ENCODE data around the gene COG7. TPM values are rescaled to one million over a fixed set of nuclear protein-coding genes. Genes with fewer than 3 reads are reported as not detected.
A peak's percentile ranks its signal among the peaks of the same experiment; 100 is the strongest.
"Not testable (repeated sequence)": the region's sequence is repeated elsewhere in the genome, so short reads cannot be mapped to it uniquely, and the experiment has no call there.

COG7 gene
- total RNA-seq, 1 donor from 2014 or later, result 24.7 TPM

- DNase-seq, result no peak
Observed at GRCh38 chr16:23469814-23470213, 16.8 kb upstream of the COG7 start.

- DNase-seq, result no peak
Observed at GRCh38 chr16:23466162-23466885, 13.3 kb upstream of the COG7 start.

- DNase-seq, result no peak
Observed at GRCh38 chr16:23465179-23465578, 12.2 kb upstream of the COG7 start.

- no peak for DNase-seq
Observed at GRCh38 chr16:23464196-23464595, 11.2 kb upstream of the COG7 start.

GRCh38 chr16:23462994-23463393, 10.0 kb upstream of the COG7 start:
- peak; percentile 67 for DNase-seq

GRCh38 chr16:23453338-23454052, 506 bp upstream of the COG7 start:
- DNase-seq, result no peak

- DNase-seq, result no peak
Observed at GRCh38 chr16:23452221-23452571, 793 bp downstream of the COG7 start.

GRCh38 chr16:23448392-23448791, 4.6 kb downstream of the COG7 start:
- DNase-seq, result no peak

- not testable (repeated sequence) for DNase-seq
Observed at GRCh38 chr16:23437542-23437941, 15.4 kb downstream of the COG7 start.

- DNase-seq, result no peak
Observed at GRCh38 chr16:23436951-23437350, 16.0 kb downstream of the COG7 start.

GRCh38 chr16:23435500-23435899, 17.5 kb downstream of the COG7 start:
- DNase-seq, result no peak

- DNase-seq, result peak; percentile 73
Observed at GRCh38 chr16:23434380-23434779, 18.6 kb downstream of the COG7 start.

GRCh38 chr16:23433261-23433920, 19.6 kb downstream of the COG7 start:
- no peak for DNase-seq

- no peak for DNase-seq
Observed at GRCh38 chr16:23432176-23433128, 20.5 kb downstream of the COG7 start.

GRCh38 chr16:23428351-23428750, 24.6 kb downstream of the COG7 start:
- DNase-seq, result no peak

- DNase-seq, result no peak
Observed at GRCh38 chr16:23424292-23424958, 28.6 kb downstream of the COG7 start.

- DNase-seq, result peak; percentile 58
Observed at GRCh38 chr16:23423496-23424049, 29.4 kb downstream of the COG7 start.

- DNase-seq, result no peak
Observed at GRCh38 chr16:23420011-23420410, 33.0 kb downstream of the COG7 start.

GRCh38 chr16:23416816-23417215, 36.2 kb downstream of the COG7 start:
- DNase-seq, result no peak

GRCh38 chr16:23414731-23415130, 38.3 kb downstream of the COG7 start:
- DNase-seq, result no peak

GRCh38 chr16:23410176-23410575, 42.8 kb downstream of the COG7 start:
- DNase-seq, result no peak
